ENCODE results near the gene CHRM3. TPM values are rescaled to one million over a fixed set of nuclear protein-coding genes. Genes with fewer than 3 reads are reported as not detected.

The CHRM3 gene
- total RNA-seq, 1 donor from 2014 or later, result 0.06 TPM

GRCh38 chr1:239394107-239394506 lies 7.7 kb downstream of the CHRM3 start:
- TF ChIP-seq CTCF (conservative IDR thresholded peaks at IDR 0.05; ENCODE audit: low read depth, low read length), result no peak
- DNase-seq (ENCODE audit: low read depth), result no peak
- no peak overlapping the region for H3K4me3 ChIP-seq (ENCODE audit: low read depth, low read length)

GRCh38 chr1:239413916-239414315 lies 27.5 kb downstream of the CHRM3 start:
- no peak for DNase-seq (ENCODE audit: low read depth)
- TF ChIP-seq CTCF (conservative IDR thresholded peaks at IDR 0.05; ENCODE audit: low read depth, low read length), result no peak
- H3K4me3 ChIP-seq (ENCODE audit: low read depth, low read length), result no peak overlapping the region

- DNase-seq (ENCODE audit: low read depth), result no peak
- no peak overlapping the region for H3K4me3 ChIP-seq (ENCODE audit: low read depth, low read length)
- TF ChIP-seq CTCF (conservative IDR thresholded peaks at IDR 0.05; ENCODE audit: low read depth, low read length), result no peak
These were observed 30.9 kb downstream of the CHRM3 start for GRCh38 chr1:239417221-239417620.

- no peak for DNase-seq (ENCODE audit: low read depth)
- H3K4me3 ChIP-seq (ENCODE audit: low read depth, low read length), result no peak overlapping the region
- TF ChIP-seq CTCF (conservative IDR thresholded peaks at IDR 0.05; ENCODE audit: low read depth, low read length), result no peak
These were observed 31.7 kb downstream of the CHRM3 start for GRCh38 chr1:239417986-239418640.

- no peak for TF ChIP-seq CTCF (conservative IDR thresholded peaks at IDR 0.05; ENCODE audit: low read depth, low read length)
- H3K4me3 ChIP-seq (ENCODE audit: low read depth, low read length), result no peak overlapping the region
- DNase-seq (ENCODE audit: low read depth), result no peak
These were observed 32.3 kb downstream of the CHRM3 start for GRCh38 chr1:239418681-239419080.

- H3K4me3 ChIP-seq (ENCODE audit: low read depth, low read length), result no peak overlapping the region
- DNase-seq (ENCODE audit: low read depth), result no peak
- no peak for TF ChIP-seq CTCF (conservative IDR thresholded peaks at IDR 0.05; ENCODE audit: low read depth, low read length)
These were observed 35.4 kb downstream of the CHRM3 start for GRCh38 chr1:239421811-239422210.

- DNase-seq (ENCODE audit: low read depth), result no peak
- no peak overlapping the region for H3K4me3 ChIP-seq (ENCODE audit: low read depth, low read length)
- TF ChIP-seq CTCF (conservative IDR thresholded peaks at IDR 0.05; ENCODE audit: low read depth, low read length), result no peak
These were observed 36.5 kb downstream of the CHRM3 start for GRCh38 chr1:239422818-239423217.

All from epithelial cell of proximal tubule (primary cell).